Neural progenitor cell (in vitro differentiated cells): ENCODE results near the gene KCNH5. TPM values are rescaled to one million over a fixed set of nuclear protein-coding genes. Genes with fewer than 3 reads are reported as not detected.
A peak's percentile ranks its signal among the peaks of the same experiment; 100 is the strongest.

Experiments used
- DNase-seq: peaks from one replicate; pipeline ENCODE4 v3.0.0-alpha.2; 2016; ENCODE audit warnings: low spot score
- H2AFZ ChIP-seq: fragments of 200-600 bp; sonication (generic); replicated peaks from 2 replicates; pipeline ENCODE4 v1.6.1; 2016; ENCODE audit warnings: antibody characterized with exemption
- H3F3A ChIP-seq: fragments of 200-600 bp; sonication (generic); 2 replicates; pipeline ENCODE4 v1.6.1; 2016; ENCODE audit warnings: antibody characterized with exemption, low read depth
- H3K27ac ChIP-seq: fragments of 200-600 bp; sonication (generic); 2 replicates; pipeline ENCODE4 v1.5.1; 2016; ENCODE audit warnings: mild to moderate bottlenecking
- H3K27me3 ChIP-seq: fragments of 200-600 bp; sonication (generic); 2 replicates; pipeline ENCODE4 v1.6.1; 2016; ENCODE audit warnings: mild to moderate bottlenecking, moderate library complexity
- H3K36me3 ChIP-seq: fragments of 200-600 bp; sonication (generic); 2 replicates; pipeline ENCODE4 v1.5.1; 2016
- H3K4me1 ChIP-seq: fragments of 200-600 bp; sonication (generic); 2 replicates; pipeline ENCODE4 v1.6.1; 2016; ENCODE audit warnings: mixed run types
- H3K4me2 ChIP-seq: fragments of 200-600 bp; sonication (generic); 2 replicates; pipeline ENCODE4 v1.6.1; 2016
- H3K4me3 ChIP-seq: fragments of 200-600 bp; sonication (generic); 2 replicates; pipeline ENCODE4 v1.5.1; 2016
- H3K79me2 ChIP-seq: fragments of 200-600 bp; sonication (generic); 2 replicates; pipeline ENCODE4 v1.6.1; 2016; ENCODE audit warnings: low read depth
- H3K9ac ChIP-seq: fragments of 200-600 bp; sonication (generic); 2 replicates; pipeline ENCODE4 v1.6.1; 2016
- H3K9me3 ChIP-seq: fragments of 200-600 bp; sonication (generic); 2 replicates; pipeline ENCODE4 v1.5.1; 2016; ENCODE audit warnings: low read depth
- H4K20me1 ChIP-seq: fragments of 200-600 bp; sonication (generic); 2 replicates; pipeline ENCODE4 v1.6.1; 2016; ENCODE audit warnings: low read depth
- H3K27ac Mint-ChIP-seq: 3 replicates; pipeline ENCODE4 v1.8.0; 2021; ENCODE audit warnings: mixed read lengths
- H3K27me3 Mint-ChIP-seq: 2 replicates; pipeline ENCODE4 v1.8.0; 2022; ENCODE audit warnings: low read depth, mild to moderate bottlenecking, inconsistent platforms, moderate library complexity, mixed read lengths; ENCODE audit not compliant: insufficient read depth
- H3K36me3 Mint-ChIP-seq: 3 replicates; pipeline ENCODE4 v1.8.0; 2021; ENCODE audit warnings: mixed read lengths
- H3K4me1 Mint-ChIP-seq: 3 replicates; pipeline ENCODE4 v1.8.0; 2021; ENCODE audit warnings: mixed read lengths
- H3K4me3 Mint-ChIP-seq: 3 replicates; pipeline ENCODE4 v1.8.0; 2021; ENCODE audit warnings: mild to moderate bottlenecking, moderate library complexity, mixed read lengths
- H3K9me3 Mint-ChIP-seq: 3 replicates; pipeline ENCODE4 v1.8.0; 2020; ENCODE audit warnings: mixed read lengths
- EZH2 ChIP-seq: fragments of 200-600 bp; sonication (generic); IDR thresholded peaks from 2 replicates; pipeline ENCODE4 v1.6.1; 2017; ENCODE audit warnings: antibody characterized with exemption, mild to moderate bottlenecking, moderate library complexity
- EZH2phosphoT487 ChIP-seq: fragments of 200-600 bp; sonication (generic); IDR thresholded peaks from 2 replicates; pipeline ENCODE4 v1.6.1; 2017; ENCODE audit warnings: antibody characterized with exemption
- total RNA-seq: library from RNA; depleted of rRNA; stranded (reverse); fragments of >200 nt; gene quantifications from 2 replicates; pipeline ENCODE4 v1.2.3, GENCODE V29; 2015; ENCODE audit warnings: low replicate concordance
- TF ChIP-seq, protein P1 (sequence below): fragments of 200-600 bp; sonication (generic); IDR thresholded peaks from 2 replicates; pipeline ENCODE4 v1.5.1; 2017; ENCODE audit warnings: antibody characterized with exemption, mild to moderate bottlenecking

KCNH5 gene
- total RNA-seq, 1 donor from 2014 or later: 4.6 TPM

GRCh38 chr14:62657376-62657775 is 387.9 kb downstream of the KCNH5 start:
- no peak overlapping the region for H3K4me2 ChIP-seq
- TF ChIP-seq EZH2 (no peak), EZH2phosphoT487 (no peak)
- TF ChIP-seq, protein P1, sequence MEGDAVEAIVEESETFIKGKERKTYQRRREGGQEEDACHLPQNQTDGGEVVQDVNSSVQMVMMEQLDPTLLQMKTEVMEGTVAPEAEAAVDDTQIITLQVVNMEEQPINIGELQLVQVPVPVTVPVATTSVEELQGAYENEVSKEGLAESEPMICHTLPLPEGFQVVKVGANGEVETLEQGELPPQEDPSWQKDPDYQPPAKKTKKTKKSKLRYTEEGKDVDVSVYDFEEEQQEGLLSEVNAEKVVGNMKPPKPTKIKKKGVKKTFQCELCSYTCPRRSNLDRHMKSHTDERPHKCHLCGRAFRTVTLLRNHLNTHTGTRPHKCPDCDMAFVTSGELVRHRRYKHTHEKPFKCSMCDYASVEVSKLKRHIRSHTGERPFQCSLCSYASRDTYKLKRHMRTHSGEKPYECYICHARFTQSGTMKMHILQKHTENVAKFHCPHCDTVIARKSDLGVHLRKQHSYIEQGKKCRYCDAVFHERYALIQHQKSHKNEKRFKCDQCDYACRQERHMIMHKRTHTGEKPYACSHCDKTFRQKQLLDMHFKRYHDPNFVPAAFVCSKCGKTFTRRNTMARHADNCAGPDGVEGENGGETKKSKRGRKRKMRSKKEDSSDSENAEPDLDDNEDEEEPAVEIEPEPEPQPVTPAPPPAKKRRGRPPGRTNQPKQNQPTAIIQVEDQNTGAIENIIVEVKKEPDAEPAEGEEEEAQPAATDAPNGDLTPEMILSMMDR: no peak
- Mint-ChIP-seq H3K27me3 (peaks cover 11% of the 10 kb centered on the region), H3K4me3 (no peak overlapping the region), H3K36me3 (no peaks in the 10 kb centered on the region), H3K4me1 (peaks cover 22% of the 10 kb centered on the region), H3K27ac (no peak overlapping the region), H3K9me3 (peaks cover 3% of the 10 kb centered on the region)
- no peaks in the 10 kb centered on the region for H3K36me3 ChIP-seq
- H3K79me2 ChIP-seq: no peaks in the 10 kb centered on the region
- H3K27me3 ChIP-seq: no peaks in the 10 kb centered on the region
- no peak overlapping the region for H2AFZ ChIP-seq
- no peak overlapping the region for H3K9ac ChIP-seq
- no peak overlapping the region for H3K27ac ChIP-seq
- H4K20me1 ChIP-seq: no peaks in the 10 kb centered on the region
- H3K9me3 ChIP-seq: no peaks in the 10 kb centered on the region
- no peak overlapping the region for H3K4me3 ChIP-seq
- peaks cover 31% of the 10 kb centered on the region for H3K4me1 ChIP-seq
- DNase-seq: no peak
- H3F3A ChIP-seq: peaks cover 18% of the 10 kb centered on the region

GRCh38 chr14:62655166-62655565 is 390.1 kb downstream of the KCNH5 start:
- no peak overlapping the region for H3K27ac Mint-ChIP-seq
- no peaks in the 10 kb centered on the region for H3K27me3 ChIP-seq
- H3K36me3 ChIP-seq: no peaks in the 10 kb centered on the region
- H3K9me3 Mint-ChIP-seq: no peaks in the 10 kb centered on the region
- peak overlapping the region; percentile 13 for H3K4me3 ChIP-seq
- peaks cover 11% of the 10 kb centered on the region for H3K27me3 Mint-ChIP-seq
- H3K27ac ChIP-seq: peak overlapping the region; percentile 60
- peaks cover 18% of the 10 kb centered on the region for H3F3A ChIP-seq
- H3K4me1 Mint-ChIP-seq: peaks cover 20% of the 10 kb centered on the region
- H3K79me2 ChIP-seq: no peaks in the 10 kb centered on the region
- no peaks in the 10 kb centered on the region for H3K36me3 Mint-ChIP-seq
- peaks cover 31% of the 10 kb centered on the region for H3K4me1 ChIP-seq
- TF ChIP-seq EZH2 (no peak), EZH2phosphoT487 (peak; percentile 46)
- no peak overlapping the region for H2AFZ ChIP-seq
- H3K4me3 Mint-ChIP-seq: no peak overlapping the region
- no peak overlapping the region for H3K9ac ChIP-seq
- H3K9me3 ChIP-seq: no peaks in the 10 kb centered on the region
- peak overlapping the region; percentile 66 for H3K4me2 ChIP-seq
- no peaks in the 10 kb centered on the region for H4K20me1 ChIP-seq
- DNase-seq: peak; percentile 76

DNA sequence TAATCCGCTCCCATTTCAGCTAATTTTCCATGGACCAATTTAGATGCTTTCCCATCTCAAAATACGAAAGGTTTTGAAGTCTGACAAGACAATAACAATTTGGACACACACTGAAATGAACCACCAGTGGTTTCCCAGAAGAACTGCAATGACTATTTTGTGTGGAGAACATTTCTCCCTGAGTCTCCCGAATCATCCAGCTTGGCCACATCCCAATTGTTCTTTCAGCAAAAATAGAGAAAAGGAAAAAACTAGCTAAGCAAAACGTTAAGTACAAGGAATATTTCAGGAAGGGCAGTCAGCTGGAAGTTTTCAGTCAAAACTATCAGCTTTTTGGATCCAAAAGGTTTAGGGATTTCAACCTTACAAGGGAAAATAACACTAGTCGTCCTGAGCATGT is 390.6 kb downstream of the KCNH5 start:
- Histone ChIP-seq H3K27me3 (no peaks in the 10 kb centered on the region), H3K9ac (no peak overlapping the region), H3K4me2 (peak overlapping the region; percentile 66), H3K79me2 (no peaks in the 10 kb centered on the region), H3F3A (peaks cover 18% of the 10 kb centered on the region), H4K20me1 (no peaks in the 10 kb centered on the region), H3K36me3 (no peaks in the 10 kb centered on the region), H3K4me1 (peaks cover 31% of the 10 kb centered on the region), H3K4me3 (peak overlapping the region; percentile 13), H3K9me3 (no peaks in the 10 kb centered on the region), H2AFZ (no peak overlapping the region), H3K27ac (peak overlapping the region; percentile 60)
- no peak for DNase-seq
- H3K9me3 Mint-ChIP-seq: no peaks in the 10 kb centered on the region
- H3K27me3 Mint-ChIP-seq: peaks cover 9% of the 10 kb centered on the region
- H3K4me3 Mint-ChIP-seq: no peak overlapping the region
- H3K36me3 Mint-ChIP-seq: no peaks in the 10 kb centered on the region
- TF ChIP-seq EZH2: no peak
- no peak for TF ChIP-seq EZH2phosphoT487
- TF ChIP-seq, protein P1: no peak
- peaks cover 20% of the 10 kb centered on the region for H3K4me1 Mint-ChIP-seq
- H3K27ac Mint-ChIP-seq: no peak overlapping the region

Other genes starting within 250 kb of the KCNH5 start
- gene RHOJ, start 159.0 kb upstream of the KCNH5 start, total RNA-seq: not detected in 2 replicates